K562 (cell line): ENCODE results near the gene SIRPB2. TPM values are rescaled to one million over a fixed set of nuclear protein-coding genes. Genes with fewer than 3 reads are reported as not detected.

Source experiments
- ATAC-seq: fragments of 200-7000 bp; cut with Tn5 transposase; 3 replicates; pipeline ENCODE4 v1.9.1; 2020; ENCODE audit warnings: moderate library complexity
- BruUV-seq: library from RNA; stranded (reverse); fragments of 400-500 nt; replicated peaks from 2 replicates; lab custom pipeline; 2021; lab: Mats Ljungman, UMichigan
- CTCF ChIA-PET: fragments of 300-600 bp; formaldehyde crosslinking; extraction: SDS; loops from one replicate; lab custom pipeline; 2021; ENCODE audit warnings: low intra/inter-chr PET ratio; lab: Yijun Ruan, JAX
- POLR2A ChIA-PET: fragments of 300-600, 350-650 bp; sonication (Branson Sonifier 250); formaldehyde crosslinking; extraction: SDS; loops from one replicate; lab custom pipeline; 2021; ENCODE audit warnings: antibody characterized with exemption, inconsistent platforms; lab: Yijun Ruan, JAX
- DNase-seq, 4 experiments: peaks; one replicate each; pipeline versions ENCODE4 v3.0.0 to v3.0.0-alpha.2; 2011 to 2018; ENCODE audit warnings: low spot score in 3 of 4, mixed read lengths in 3 of 4; ENCODE audit errors: extremely low read depth in 1 of 4
- FAIRE-seq: peaks from 2 replicates; lab custom pipeline; 2011; peaks lifted over from hg19 to GRCh38; lab: Jason Lieb, UNC
- H2AFZ ChIP-seq: 2 replicates; pipeline ENCODE4 v1.6.0; 2011; ENCODE audit warnings: low read depth, low read length, control low read depth, inconsistent platforms
- H3K27ac ChIP-seq: fragments of 200-600 bp; 3 replicates; pipeline ENCODE4 v1.8.0; 2011; ENCODE audit warnings: low read depth, mild to moderate bottlenecking, control low read depth, inconsistent platforms, low read length, moderate library complexity, mixed read lengths; ENCODE audit errors: extremely low read depth
- H3K27me3 ChIP-seq, 2 experiments: fragments of 300-600 bp in 1 of 2; 2 replicates in 1 of 2; 3 replicates in 1 of 2; pipeline versions ENCODE4 v1.6.0 to v1.8.0; 2011; ENCODE audit warnings: inconsistent platforms in 2 of 2, low read length in 2 of 2, mild to moderate bottlenecking in 1 of 2, mixed read lengths in 1 of 2, moderate library complexity in 1 of 2; ENCODE audit not compliant: control insufficient read depth in 2 of 2, insufficient read depth in 2 of 2
- H3K36me3 ChIP-seq: fragments of 300-600 bp; 3 replicates; pipeline ENCODE4 v1.8.0; 2011; ENCODE audit warnings: mild to moderate bottlenecking, low read length, inconsistent platforms; ENCODE audit not compliant: control insufficient read depth, insufficient read depth
- H3K4me1 ChIP-seq, 2 experiments: fragments of 200-600 bp in 1 of 2; replicated peaks in 1 of 2; 2 replicates in 1 of 2; 3 replicates in 1 of 2; pipeline versions ENCODE4 v1.5.1 to v1.8.0; 2011; ENCODE audit warnings: inconsistent platforms in 2 of 2, low read length in 2 of 2, mild to moderate bottlenecking in 1 of 2, mixed read lengths in 1 of 2, moderate library complexity in 1 of 2; ENCODE audit not compliant: control insufficient read depth in 2 of 2, insufficient read depth in 2 of 2
- H3K4me2 ChIP-seq: 2 replicates; pipeline ENCODE4 v1.6.1; 2011; ENCODE audit warnings: low read length, control low read depth, inconsistent platforms, mixed read lengths; ENCODE audit not compliant: insufficient read depth
- H3K4me3 ChIP-seq: fragments of 200-600 bp; sonication (generic), shearing (Covaris generic); 2 replicates; pipeline ENCODE4 v1.5.1; 2016; ENCODE audit warnings: control low read depth, inconsistent platforms
- H3K79me2 ChIP-seq: fragments of 200-600 bp; 3 replicates; pipeline ENCODE4 v1.8.0; 2011; ENCODE audit warnings: low read length, inconsistent platforms; ENCODE audit not compliant: control insufficient read depth, insufficient read depth
- H3K9ac ChIP-seq, 2 experiments: 2 replicates each; pipeline versions ENCODE4 v1.6.0 to v1.6.1; 2011; ENCODE audit warnings: low read depth in 2 of 2, low read length in 2 of 2, control low read depth in 1 of 2, inconsistent platforms in 1 of 2, mild to moderate bottlenecking in 1 of 2, mixed read lengths in 1 of 2; ENCODE audit not compliant: insufficient read depth in 1 of 2
- H3K9me1 ChIP-seq: one replicate; pipeline ENCODE4 v1.6.0; 2011; ENCODE audit warnings: inconsistent platforms, mild to moderate bottlenecking, low read length, moderate library complexity; ENCODE audit not compliant: control insufficient read depth, insufficient read depth
- H3K9me3 ChIP-seq: replicated peaks from 2 replicates; pipeline ENCODE4 v1.5.1; 2011; ENCODE audit warnings: low read depth, low read length, inconsistent platforms; ENCODE audit not compliant: control insufficient read depth, insufficient read depth
- H4K20me1 ChIP-seq: replicated peaks from 2 replicates; pipeline ENCODE4 v1.6.1; 2011; ENCODE audit warnings: low read length, inconsistent platforms, mixed read lengths; ENCODE audit not compliant: control insufficient read depth, insufficient read depth
- DDX20 ChIP-seq: fragments of 450-650 bp; IDR thresholded peaks from 2 replicates; pipeline ENCODE4 v1.6.1; 2016; ENCODE audit warnings: missing genetic modification characterization, low read depth, mild to moderate bottlenecking, missing compliant biosample characterization, moderate library complexity
- TEAD2 ChIP-seq: fragments of 450-650 bp; IDR thresholded peaks from 2 replicates; pipeline ENCODE4 v1.6.1; 2016; ENCODE audit warnings: missing genetic modification characterization, control low read depth, missing compliant biosample characterization
- TRIM24 ChIP-seq, 2 experiments: fragments of 450-650 bp; IDR thresholded peaks; 2 replicates each; pipeline ENCODE4 v1.6.1; 2016
- ZSCAN32 ChIP-seq: fragments of 450-650 bp; formaldehyde crosslinking; IDR thresholded peaks from 2 replicates; pipeline ENCODE4 v1.4.0; 2020; ENCODE audit warnings: mild to moderate bottlenecking, moderate library complexity
- WGBS: fragments of 100-300 bp; shearing (Covaris generic); methylation state at CpG from one replicate; pipeline ENCODE4 v1.1.6; 2016; ENCODE audit warnings: low coverage, mixed read lengths; ENCODE audit not compliant: insufficient coverage; ENCODE audit errors: missing lambda C conversion rate; 5-methylcytosine and 5-hydroxymethylcytosine counted together
- in situ Hi-C: fragments of 300-500 bp; cut with MboI; formaldehyde crosslinking; loops from 4 replicates; pipeline ENCODE4 v1.15.0; 2018; ENCODE audit warnings: inconsistent platforms, mixed read lengths
- intact Hi-C: fragments of 100-400 bp; cut with micrococcal nuclease; formaldehyde crosslinking; loops from 2 replicates; pipeline ENCODE4 v1.14.2; 2022
- polyA plus RNA-seq, 8 experiments: library from polyadenylated mRNA; depleted of rRNA in 4 of 8; stranded (reverse) in 5 of 8; unstranded in 3 of 8; fragments of >200 nt; fragmentation: Nextera tagmentation in 2 of 8; fragmentation: Illumina TruSeq in 1 of 8; extraction: Ambion mirVana in 2 of 8; extraction: Trizol in 1 of 8; gene quantifications; 2 replicates each; pipeline versions ENCODE4 v1.2.1 to v1.2.3, GENCODE V29; 2011 to 2014; ENCODE audit warnings: inconsistent platforms in 1 of 8, missing spikeins in 1 of 8
- total RNA-seq, 7 experiments: library from RNA; depleted of rRNA in 6 of 7; stranded (reverse); fragments of >200 nt in 6 of 7; fragmentation: Illumina TruSeq in 2 of 7; extraction: Trizol in 2 of 7; gene quantifications; 2 replicates each; pipeline versions ENCODE4 v1.2.1 to v1.2.3, GENCODE V29; 2011 to 2021; ENCODE audit warnings: low replicate concordance in 1 of 7
- TF ChIP-seq, protein P1 (sequence below), 2 experiments: fragments of 450-650 bp in 1 of 2; sonication (generic) in 1 of 2; formaldehyde crosslinking; conservative IDR thresholded peaks; 2 replicates each; pipeline versions ENCODE4 v1.4.0 to v1.8.1; 2020 to 2022; ENCODE audit warnings: mild to moderate bottlenecking in 1 of 2, missing genetic modification reagents in 1 of 2

SIRPB2 gene
- total and polyA plus RNA-seq, 9 of the 15 experiments (the other 6 are each of a cell fraction or from before 2014, with no cell fraction given): 0.07 TPM; not detected in 7

DNA sequence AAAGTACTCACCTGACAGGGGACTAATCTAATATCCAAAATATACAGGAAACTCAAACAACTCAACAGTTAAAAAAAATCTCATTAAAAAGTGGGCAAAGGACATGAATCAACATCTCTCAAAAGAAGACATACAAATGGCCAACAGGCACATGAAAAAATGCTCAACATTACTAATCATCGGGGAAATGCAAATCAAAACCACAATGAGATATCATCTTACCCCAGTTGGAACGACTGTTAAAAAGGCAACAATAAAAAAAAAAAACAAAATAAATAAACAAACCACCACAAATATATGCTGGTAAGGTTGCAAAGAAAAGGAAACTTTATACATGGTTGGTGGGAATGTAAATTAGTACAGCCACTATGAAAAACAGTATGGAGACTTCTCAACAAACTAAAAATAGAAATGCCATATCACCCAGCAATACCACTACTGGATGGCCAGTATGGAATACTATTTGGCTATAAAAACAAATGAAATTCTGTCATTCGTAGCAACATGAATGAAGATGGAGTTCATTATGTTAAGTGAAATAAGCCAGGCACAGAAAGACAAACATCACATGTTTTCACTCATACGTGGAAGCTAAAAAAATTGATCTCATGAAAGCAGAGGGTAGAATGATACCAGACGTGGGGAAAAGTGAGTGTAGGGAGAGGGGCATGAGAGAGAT, 6.6 kb downstream of the SIRPB2 start:
- DNase-seq: no peak
- no peaks in the 10 kb centered on the region for H3K36me3 ChIP-seq
- ATAC-seq: no peak
- no peaks in the 10 kb centered on the region for H3K9me1 ChIP-seq
- no peak for FAIRE-seq
- no peak overlapping the region for H3K9ac ChIP-seq
- ChIA-PET POLR2A (no interaction called here), CTCF (no interaction called here)
- peaks cover 3 to 12% of the 10 kb centered on the region in 2 experiments; a peak in 4 of 5 replicates for H3K27me3 ChIP-seq
- no peaks in the 10 kb centered on the region for H3K9me3 ChIP-seq
- H3K4me1 ChIP-seq: no peaks in the 10 kb centered on the region; a peak in 1 of 5 replicates
- H3K4me2 ChIP-seq: no peak overlapping the region
- H3K4me3 ChIP-seq: no peak overlapping the region
- no peaks in the 10 kb centered on the region for H3K79me2 ChIP-seq
- intact Hi-C loops (no loop called here), in situ Hi-C loops (no loop called here)
- no peaks in the 10 kb centered on the region for H4K20me1 ChIP-seq
- TF ChIP-seq, protein P1, sequence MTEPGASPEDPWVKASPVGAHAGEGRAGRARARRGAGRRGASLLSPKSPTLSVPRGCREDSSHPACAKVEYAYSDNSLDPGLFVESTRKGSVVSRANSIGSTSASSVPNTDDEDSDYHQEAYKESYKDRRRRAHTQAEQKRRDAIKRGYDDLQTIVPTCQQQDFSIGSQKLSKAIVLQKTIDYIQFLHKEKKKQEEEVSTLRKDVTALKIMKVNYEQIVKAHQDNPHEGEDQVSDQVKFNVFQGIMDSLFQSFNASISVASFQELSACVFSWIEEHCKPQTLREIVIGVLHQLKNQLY (CRISPR knock-in tag; conservative IDR thresholded peaks at IDR 0.05): no peak
- TF ChIP-seq ZSCAN32 (no peak), TRIM24 (IDR thresholded peaks at IDR 0.05) (no peak), DDX20 (no peak), TEAD2 (tag) (no peak)
- H3K27ac ChIP-seq: no peak overlapping the region
- 3% methylated on average over 5 of the region's 5 CpGs for WGBS
- no peak overlapping the region for H2AFZ ChIP-seq
- no TSS peak for BruUV-seq
